HepG2 (cell line): ENCODE results near the gene CGA. TPM values are rescaled to one million over a fixed set of nuclear protein-coding genes. Genes with fewer than 3 reads are reported as not detected.
A peak's percentile ranks its signal among the peaks of the same experiment; 100 is the strongest.

Experiments used
- ELF4 ChIP-seq: sonication (generic); formaldehyde crosslinking; IDR thresholded peaks from 2 replicates; pipeline ENCODE4 v1.5.0; 2020; ENCODE audit warnings: missing genetic modification reagents, mild to moderate bottlenecking, moderate library complexity, borderline replicate concordance
- ETV5 ChIP-seq: IDR thresholded peaks from 2 replicates; pipeline ENCODE4 v1.6.1; 2018; ENCODE audit warnings: missing biosample characterization, missing genetic modification reagents, inconsistent platforms, borderline replicate concordance
- FOSL2 ChIP-seq: sonication (generic); formaldehyde crosslinking; IDR thresholded peaks from 2 replicates; pipeline ENCODE4 v1.4.0; 2020; ENCODE audit warnings: missing genetic modification reagents
- FOXA3 ChIP-seq: IDR thresholded peaks from 2 replicates; pipeline ENCODE4 v1.6.1; 2016; ENCODE audit warnings: missing genetic modification reagents, missing compliant biosample characterization
- GABPA ChIP-seq, 2 experiments: IDR thresholded peaks; 2 replicates each; pipeline ENCODE4 v1.6.1; 2011 to 2016; ENCODE audit warnings: low read depth in 2 of 2, low read length in 1 of 2, missing biosample characterization in 1 of 2, missing genetic modification characterization in 1 of 2
- MIXL1 ChIP-seq: IDR thresholded peaks from 2 replicates; pipeline ENCODE4 v1.6.1; 2016
- NCOR1 ChIP-seq: fragments of 200-600 bp; sonication (generic); IDR thresholded peaks from 2 replicates; pipeline ENCODE4 v1.7.0; 2017; ENCODE audit warnings: antibody characterized with exemption, low read length, borderline replicate concordance
- NFYC ChIP-seq: IDR thresholded peaks from 2 replicates; pipeline ENCODE4 v1.6.1; 2016; ENCODE audit warnings: missing genetic modification reagents, missing compliant biosample characterization
- NR1H2 ChIP-seq: sonication (generic); formaldehyde crosslinking; IDR thresholded peaks from 2 replicates; pipeline ENCODE4 v1.8.1; 2022; ENCODE audit warnings: low read depth, missing genetic modification reagents, borderline replicate concordance
- ONECUT2 ChIP-seq: sonication (generic); formaldehyde crosslinking; IDR thresholded peaks from 2 replicates; pipeline ENCODE4 v1.4.0; 2020; ENCODE audit warnings: missing genetic modification reagents
- REXO4 ChIP-seq: sonication (generic); formaldehyde crosslinking; IDR thresholded peaks from 2 replicates; pipeline ENCODE4 v1.8.0; 2022; ENCODE audit warnings: missing genetic modification reagents, mild to moderate bottlenecking, borderline replicate concordance
- SMARCE1 ChIP-seq: fragments of 450-650 bp; IDR thresholded peaks from 2 replicates; pipeline ENCODE4 v1.6.1; 2017; ENCODE audit warnings: borderline replicate concordance
- SMC3 ChIP-seq: IDR thresholded peaks from 2 replicates; pipeline ENCODE4 v1.6.1; 2011; ENCODE audit warnings: low read length, improper control_type of control experiment
- ZFY ChIP-seq: sonication (generic); formaldehyde crosslinking; IDR thresholded peaks from 2 replicates; pipeline ENCODE4 v1.4.0; 2020; ENCODE audit warnings: missing genetic modification reagents
- ZNF274 ChIP-seq: sonication (generic); formaldehyde crosslinking; IDR thresholded peaks from 2 replicates; pipeline ENCODE4 v1.5.1; 2020; ENCODE audit warnings: mild to moderate bottlenecking, missing genetic modification reagents
- ZNF354B ChIP-seq: sonication (generic); formaldehyde crosslinking; IDR thresholded peaks from 2 replicates; pipeline ENCODE4 v1.8.0; 2022; ENCODE audit warnings: mild to moderate bottlenecking, missing genetic modification reagents
- polyA plus RNA-seq, 8 experiments: library from polyadenylated mRNA; depleted of rRNA in 3 of 8; stranded (reverse) in 7 of 8; unstranded in 1 of 8; fragments of >200 nt; fragmentation: Illumina TruSeq in 4 of 8; extraction: Trizol in 4 of 8; gene quantifications; 2 replicates each; pipeline versions ENCODE4 v1.2.1 to v1.2.3, GENCODE V29; 2011 to 2016; ENCODE audit warnings: low read depth in 4 of 8, missing spikeins in 1 of 8, mixed read lengths in 1 of 8; ENCODE audit not compliant: insufficient read depth in 1 of 8
- total RNA-seq, 5 experiments: library from RNA; depleted of rRNA; stranded (reverse); fragments of >200 nt; fragmentation: Illumina TruSeq; extraction: Trizol; gene quantifications; 2 replicates each; pipeline ENCODE4 v1.2.3, GENCODE V29; 2016; ENCODE audit warnings: low read depth in 1 of 5
- TF ChIP-seq, protein P1 (sequence below): sonication (generic); formaldehyde crosslinking; IDR thresholded peaks from 2 replicates; pipeline ENCODE4 v1.4.0; 2020; ENCODE audit warnings: missing genetic modification reagents, mild to moderate bottlenecking, borderline replicate concordance
- TF ChIP-seq, protein P2 (sequence below): sonication (generic); formaldehyde crosslinking; IDR thresholded peaks from 2 replicates; pipeline ENCODE4 v1.5.0; 2020; ENCODE audit warnings: mild to moderate bottlenecking, missing genetic modification reagents, moderate library complexity
- TF ChIP-seq, protein P3 (sequence below): IDR thresholded peaks from 2 replicates; pipeline ENCODE4 v1.4.0; 2020; ENCODE audit warnings: mild to moderate bottlenecking, missing genetic modification reagents
- TF ChIP-seq, protein P4 (sequence below): IDR thresholded peaks from 2 replicates; pipeline ENCODE4 v1.6.1; 2012; ENCODE audit warnings: low read depth, low read length, improper control_type of control experiment
- TF ChIP-seq, protein P5 (sequence below): IDR thresholded peaks from 2 replicates; pipeline ENCODE4 v1.6.1; 2012; ENCODE audit warnings: inconsistent platforms

Gene CGA
- total and polyA plus RNA-seq, 2 of the 13 experiments (the other 11 are each of a cell fraction or from before 2014, with no cell fraction given), result 0.09 TPM; not detected in 1

DNA sequence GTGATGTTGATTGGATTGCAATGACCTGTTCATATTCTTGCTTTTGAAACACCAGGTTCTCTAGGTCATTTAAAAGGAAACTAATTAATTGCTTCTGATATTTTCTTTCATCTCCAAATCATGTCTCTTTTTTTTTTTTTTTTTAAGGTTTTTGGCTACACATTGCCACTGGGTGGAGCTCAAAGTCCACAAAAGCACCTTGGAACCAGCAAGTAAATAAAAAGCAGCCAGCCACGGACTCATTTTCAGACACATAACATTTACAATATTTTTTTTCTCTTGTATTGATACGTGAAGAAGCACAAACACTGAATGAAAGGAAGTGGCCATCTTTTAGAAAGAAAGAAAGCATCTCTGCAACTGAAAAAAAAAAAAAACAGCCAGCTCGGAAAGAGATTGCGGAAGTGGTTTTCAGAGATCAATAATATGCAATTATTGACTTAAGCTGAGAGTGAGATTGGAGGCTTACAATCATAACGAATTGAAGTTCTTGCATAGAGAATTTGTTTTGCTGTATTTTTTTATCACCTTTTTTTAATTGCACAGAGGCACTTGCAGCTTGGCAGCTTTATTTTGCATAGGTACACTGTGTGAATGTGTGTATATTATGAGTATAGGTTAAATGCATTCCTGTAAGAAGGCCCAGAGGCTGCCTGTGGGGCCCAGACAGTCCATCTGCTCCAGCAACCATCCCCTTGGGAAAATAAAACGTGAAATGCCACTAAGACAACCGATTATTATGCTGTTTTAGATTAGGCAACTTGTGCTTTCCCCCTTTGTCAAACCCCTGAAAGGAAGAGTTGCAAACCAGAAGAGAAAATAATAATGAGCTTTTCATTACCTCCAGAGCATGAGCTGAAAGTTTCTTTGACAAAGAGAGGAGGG lies 28.2 kb downstream of the CGA start (continued):
- TF ChIP-seq FOSL2 (CRISPR knock-in tag) (no peak), FOXA3 (CRISPR knock-in tag) (0 out of 2 replicates have a peak, but pooled peaks have one; percentile 30), ZNF274 (CRISPR knock-in tag) (no peak), ZNF354B (CRISPR knock-in tag) (no peak), NCOR1 (peak; percentile 58; the same call in 1 of the 2 replicates), ONECUT2 (CRISPR knock-in tag) (peak; percentile 77), NR1H2 (CRISPR knock-in tag) (no peak), SMC3 (peak; percentile 41; the same call in 1 of the 2 replicates), NFYC (no peak), ELF4 (CRISPR knock-in tag) (peak; percentile 66; the same call in 1 of the 2 replicates), REXO4 (CRISPR knock-in tag) (no peak), MIXL1 (CRISPR knock-in tag) (peak; percentile 40; the same call in 1 of the 2 replicates), GABPA (IDR thresholded peaks at IDR 0.05; ENCODE audit: low read depth, low read length) (no peak), GABPA (CRISPR knock-in tag; IDR thresholded peaks at IDR 0.05; ENCODE audit: low read depth) (peak; percentile 51; the same call in 1 of the 2 replicates), SMARCE1 (no peak), ZFY (no peak), ETV5 (CRISPR knock-in tag) (peak; percentile 64; the same call in 1 of the 2 replicates)
- TF ChIP-seq, protein P1, sequence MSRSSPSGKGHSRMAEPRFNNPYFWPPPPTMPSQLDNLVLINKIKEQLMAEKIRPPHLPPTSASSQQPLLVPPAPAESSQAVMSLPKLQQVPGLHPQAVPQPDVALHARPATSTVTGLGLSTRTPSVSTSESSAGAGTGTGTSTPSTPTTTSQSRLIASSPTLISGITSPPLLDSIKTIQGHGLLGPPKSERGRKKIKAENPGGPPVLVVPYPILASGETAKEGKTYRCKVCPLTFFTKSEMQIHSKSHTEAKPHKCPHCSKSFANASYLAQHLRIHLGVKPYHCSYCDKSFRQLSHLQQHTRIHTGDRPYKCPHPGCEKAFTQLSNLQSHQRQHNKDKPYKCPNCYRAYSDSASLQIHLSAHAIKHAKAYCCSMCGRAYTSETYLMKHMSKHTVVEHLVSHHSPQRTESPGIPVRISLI (CRISPR knock-in tag), result peak; percentile 91
- TF ChIP-seq, protein P2, sequence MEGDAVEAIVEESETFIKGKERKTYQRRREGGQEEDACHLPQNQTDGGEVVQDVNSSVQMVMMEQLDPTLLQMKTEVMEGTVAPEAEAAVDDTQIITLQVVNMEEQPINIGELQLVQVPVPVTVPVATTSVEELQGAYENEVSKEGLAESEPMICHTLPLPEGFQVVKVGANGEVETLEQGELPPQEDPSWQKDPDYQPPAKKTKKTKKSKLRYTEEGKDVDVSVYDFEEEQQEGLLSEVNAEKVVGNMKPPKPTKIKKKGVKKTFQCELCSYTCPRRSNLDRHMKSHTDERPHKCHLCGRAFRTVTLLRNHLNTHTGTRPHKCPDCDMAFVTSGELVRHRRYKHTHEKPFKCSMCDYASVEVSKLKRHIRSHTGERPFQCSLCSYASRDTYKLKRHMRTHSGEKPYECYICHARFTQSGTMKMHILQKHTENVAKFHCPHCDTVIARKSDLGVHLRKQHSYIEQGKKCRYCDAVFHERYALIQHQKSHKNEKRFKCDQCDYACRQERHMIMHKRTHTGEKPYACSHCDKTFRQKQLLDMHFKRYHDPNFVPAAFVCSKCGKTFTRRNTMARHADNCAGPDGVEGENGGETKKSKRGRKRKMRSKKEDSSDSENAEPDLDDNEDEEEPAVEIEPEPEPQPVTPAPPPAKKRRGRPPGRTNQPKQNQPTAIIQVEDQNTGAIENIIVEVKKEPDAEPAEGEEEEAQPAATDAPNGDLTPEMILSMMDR (CRISPR knock-in tag), result peak; percentile 66
- TF ChIP-seq, protein P3, sequence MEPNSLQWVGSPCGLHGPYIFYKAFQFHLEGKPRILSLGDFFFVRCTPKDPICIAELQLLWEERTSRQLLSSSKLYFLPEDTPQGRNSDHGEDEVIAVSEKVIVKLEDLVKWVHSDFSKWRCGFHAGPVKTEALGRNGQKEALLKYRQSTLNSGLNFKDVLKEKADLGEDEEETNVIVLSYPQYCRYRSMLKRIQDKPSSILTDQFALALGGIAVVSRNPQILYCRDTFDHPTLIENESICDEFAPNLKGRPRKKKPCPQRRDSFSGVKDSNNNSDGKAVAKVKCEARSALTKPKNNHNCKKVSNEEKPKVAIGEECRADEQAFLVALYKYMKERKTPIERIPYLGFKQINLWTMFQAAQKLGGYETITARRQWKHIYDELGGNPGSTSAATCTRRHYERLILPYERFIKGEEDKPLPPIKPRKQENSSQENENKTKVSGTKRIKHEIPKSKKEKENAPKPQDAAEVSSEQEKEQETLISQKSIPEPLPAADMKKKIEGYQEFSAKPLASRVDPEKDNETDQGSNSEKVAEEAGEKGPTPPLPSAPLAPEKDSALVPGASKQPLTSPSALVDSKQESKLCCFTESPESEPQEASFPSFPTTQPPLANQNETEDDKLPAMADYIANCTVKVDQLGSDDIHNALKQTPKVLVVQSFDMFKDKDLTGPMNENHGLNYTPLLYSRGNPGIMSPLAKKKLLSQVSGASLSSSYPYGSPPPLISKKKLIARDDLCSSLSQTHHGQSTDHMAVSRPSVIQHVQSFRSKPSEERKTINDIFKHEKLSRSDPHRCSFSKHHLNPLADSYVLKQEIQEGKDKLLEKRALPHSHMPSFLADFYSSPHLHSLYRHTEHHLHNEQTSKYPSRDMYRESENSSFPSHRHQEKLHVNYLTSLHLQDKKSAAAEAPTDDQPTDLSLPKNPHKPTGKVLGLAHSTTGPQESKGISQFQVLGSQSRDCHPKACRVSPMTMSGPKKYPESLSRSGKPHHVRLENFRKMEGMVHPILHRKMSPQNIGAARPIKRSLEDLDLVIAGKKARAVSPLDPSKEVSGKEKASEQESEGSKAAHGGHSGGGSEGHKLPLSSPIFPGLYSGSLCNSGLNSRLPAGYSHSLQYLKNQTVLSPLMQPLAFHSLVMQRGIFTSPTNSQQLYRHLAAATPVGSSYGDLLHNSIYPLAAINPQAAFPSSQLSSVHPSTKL (CRISPR knock-in tag), result peak; percentile 31; the same call in 1 of the 2 replicates
- TF ChIP-seq, protein P4, sequence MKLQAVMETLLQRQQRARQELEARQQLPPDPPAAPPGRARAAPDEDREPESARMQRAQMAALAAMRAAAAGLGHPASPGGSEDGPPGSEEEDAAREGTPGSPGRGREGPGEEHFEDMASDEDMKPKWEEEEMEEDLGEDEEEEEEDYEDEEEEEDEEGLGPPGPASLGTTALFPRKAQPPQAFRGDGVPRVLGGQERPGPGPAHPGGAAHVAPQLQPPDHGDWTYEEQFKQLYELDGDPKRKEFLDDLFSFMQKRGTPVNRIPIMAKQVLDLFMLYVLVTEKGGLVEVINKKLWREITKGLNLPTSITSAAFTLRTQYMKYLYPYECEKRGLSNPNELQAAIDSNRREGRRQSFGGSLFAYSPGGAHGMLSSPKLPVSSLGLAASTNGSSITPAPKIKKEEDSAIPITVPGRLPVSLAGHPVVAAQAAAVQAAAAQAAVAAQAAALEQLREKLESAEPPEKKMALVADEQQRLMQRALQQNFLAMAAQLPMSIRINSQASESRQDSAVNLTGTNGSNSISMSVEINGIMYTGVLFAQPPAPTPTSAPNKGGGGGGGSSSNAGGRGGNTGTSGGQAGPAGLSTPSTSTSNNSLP, result peak; percentile 52; the same call in 1 of the 2 replicates
- TF ChIP-seq, protein P5, sequence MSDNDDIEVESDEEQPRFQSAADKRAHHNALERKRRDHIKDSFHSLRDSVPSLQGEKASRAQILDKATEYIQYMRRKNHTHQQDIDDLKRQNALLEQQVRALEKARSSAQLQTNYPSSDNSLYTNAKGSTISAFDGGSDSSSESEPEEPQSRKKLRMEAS, result no peak
